NT2/D1 (cell line): Measurements from ENCODE around the gene PHKB.

Experiments used
- SUZ12 ChIP-seq: IDR thresholded peaks from 2 replicates; pipeline ENCODE4 v1.6.1; 2011; ENCODE audit not compliant: insufficient read length, insufficient read depth; ENCODE audit errors: extremely low read depth
- YY1 ChIP-seq: IDR thresholded peaks from 2 replicates; pipeline ENCODE4 v1.6.1; 2011; ENCODE audit not compliant: insufficient read length, insufficient read depth
- ZNF274 ChIP-seq: IDR thresholded peaks from 2 replicates; pipeline ENCODE4 v1.6.1; 2011; ENCODE audit warnings: mild to moderate bottlenecking, low read depth, low read length

DNA sequence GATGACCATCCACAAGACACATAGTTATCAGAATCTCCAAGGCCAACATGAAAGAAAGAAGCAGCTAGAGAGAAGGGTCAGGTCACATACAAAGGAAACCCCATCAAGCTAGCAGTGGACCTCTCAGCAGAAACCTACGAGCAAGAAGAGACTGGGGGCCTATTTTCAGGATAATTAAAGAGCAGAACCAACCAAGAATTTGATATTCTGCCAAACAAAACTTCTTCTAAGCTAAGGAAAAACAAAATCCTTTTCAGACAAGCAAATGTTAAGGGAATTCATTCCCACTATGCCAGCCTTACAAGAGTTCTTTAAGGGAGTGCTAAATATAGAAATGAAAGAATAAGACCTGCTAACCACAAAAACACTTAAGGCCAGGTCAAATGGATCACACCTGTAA lies 48.1 kb upstream of the PHKB start:
- TF ChIP-seq YY1 (no peak), ZNF274 (no peak), SUZ12 (no peak)
